Progenitor cell of endocrine pancreas (in vitro differentiated cells): ENCODE data around the gene KLF8. TPM values are rescaled to one million over a fixed set of nuclear protein-coding genes. Genes with fewer than 3 reads are reported as not detected.

Source experiments
- DNase-seq: peaks from one replicate; pipeline ENCODE4 v3.0.0; 2021; ENCODE audit warnings: low spot score; ENCODE audit not compliant: unreplicated experiment
- H3K27ac Mint-ChIP-seq: 2 replicates; pipeline ENCODE4 v1.8.0; 2021; ENCODE audit warnings: mild to moderate bottlenecking, moderate library complexity, mixed read lengths
- H3K27me3 Mint-ChIP-seq: 2 replicates; pipeline ENCODE4 v1.8.0; 2021; ENCODE audit warnings: mixed read lengths
- H3K36me3 Mint-ChIP-seq: 2 replicates; pipeline ENCODE4 v1.8.0; 2022; ENCODE audit warnings: mixed read lengths; ENCODE audit not compliant: insufficient read depth
- H3K4me1 Mint-ChIP-seq: 2 replicates; pipeline ENCODE4 v1.8.0; 2021; ENCODE audit warnings: low read depth, mixed read lengths
- H3K4me3 Mint-ChIP-seq: 2 replicates; pipeline ENCODE4 v1.8.0; 2021; ENCODE audit warnings: low read depth, mild to moderate bottlenecking, moderate library complexity, mixed read lengths
- H3K9me3 Mint-ChIP-seq: 2 replicates; pipeline ENCODE4 v1.8.0; 2021; ENCODE audit warnings: low read depth, mixed read lengths
- CTCF ChIP-seq: fragments of 200-600 bp; sonication (generic); IDR thresholded peaks from one replicate; pipeline ENCODE4 v1.5.0; 2021; ENCODE audit warnings: antibody characterized with exemption, mild to moderate bottlenecking; ENCODE audit not compliant: unreplicated experiment
- total RNA-seq: library from RNA; stranded (reverse); gene quantifications from 2 replicates; pipeline ENCODE4 v1.2.1, GENCODE V29; 2021

KLF8 gene
- total RNA-seq, 1 donor from 2014 or later, result 4.7 TPM

- no peak overlapping the region for H3K4me3 Mint-ChIP-seq
- no peak overlapping the region for H3K27ac Mint-ChIP-seq
- H3K27me3 Mint-ChIP-seq, result no peaks in the 10 kb centered on the region
- no peak for DNase-seq
- H3K9me3 Mint-ChIP-seq, result peaks cover 19% of the 10 kb centered on the region
- no peaks in the 10 kb centered on the region for H3K4me1 Mint-ChIP-seq
- no peak for TF ChIP-seq CTCF
- H3K36me3 Mint-ChIP-seq, result peaks cover 1% of the 10 kb centered on the region
Observed at GRCh38 chrX:56279863-56280262, 47.7 kb downstream of the KLF8 start.

- Mint-ChIP-seq H3K27ac (no peak overlapping the region), H3K9me3 (peaks cover 13% of the 10 kb centered on the region), H3K4me3 (no peak overlapping the region), H3K4me1 (no peaks in the 10 kb centered on the region), H3K36me3 (no peaks in the 10 kb centered on the region), H3K27me3 (no peaks in the 10 kb centered on the region)
- TF ChIP-seq CTCF, result peak; percentile 44
- no peak for DNase-seq
Observed at GRCh38 chrX:56281789-56282188, 49.6 kb downstream of the KLF8 start.

- Mint-ChIP-seq H3K4me1 (no peaks in the 10 kb centered on the region), H3K9me3 (peaks cover 15% of the 10 kb centered on the region), H3K4me3 (no peak overlapping the region), H3K27ac (no peak overlapping the region), H3K36me3 (no peaks in the 10 kb centered on the region), H3K27me3 (no peaks in the 10 kb centered on the region)
- no peak for TF ChIP-seq CTCF
- no peak for DNase-seq
Observed at GRCh38 chrX:56284269-56284668, 52.1 kb downstream of the KLF8 start.

- no peaks in the 10 kb centered on the region for H3K4me1 Mint-ChIP-seq
- peaks cover 23% of the 10 kb centered on the region for H3K9me3 Mint-ChIP-seq
- H3K4me3 Mint-ChIP-seq, result no peak overlapping the region
- no peaks in the 10 kb centered on the region for H3K27me3 Mint-ChIP-seq
- no peak for DNase-seq
- peaks cover 3% of the 10 kb centered on the region for H3K36me3 Mint-ChIP-seq
- TF ChIP-seq CTCF, result no peak
- H3K27ac Mint-ChIP-seq, result no peak overlapping the region
Observed at GRCh38 chrX:56288608-56289007, 56.5 kb downstream of the KLF8 start.

- Mint-ChIP-seq H3K4me1 (no peaks in the 10 kb centered on the region), H3K27me3 (no peaks in the 10 kb centered on the region), H3K4me3 (no peak overlapping the region), H3K36me3 (peaks cover 3% of the 10 kb centered on the region), H3K9me3 (peaks cover 23% of the 10 kb centered on the region), H3K27ac (no peak overlapping the region)
- TF ChIP-seq CTCF, result no peak
- DNase-seq, result no peak
Observed at GRCh38 chrX:56289449-56289848, 57.3 kb downstream of the KLF8 start.

GRCh38 chrX:56308726-56309125 lies 76.6 kb downstream of the KLF8 start:
- no peaks in the 10 kb centered on the region for H3K27me3 Mint-ChIP-seq
- H3K36me3 Mint-ChIP-seq, result peaks cover 9% of the 10 kb centered on the region
- no peak for DNase-seq
- H3K4me1 Mint-ChIP-seq, result no peaks in the 10 kb centered on the region
- peaks cover 52% of the 10 kb centered on the region for H3K9me3 Mint-ChIP-seq
- H3K27ac Mint-ChIP-seq, result no peak overlapping the region
- no peak for TF ChIP-seq CTCF
- no peak overlapping the region for H3K4me3 Mint-ChIP-seq
